ENCODE data around the gene BLOC1S3.

The BLOC1S3 gene

GRCh38 chr19:45160870-45161737 lies 17.5 kb upstream of the BLOC1S3 start, which contains the start of gene NKPD1:
Gene NKPD1, minus strand, starts transcription at chr19:45160982. Its CDS starts 832 bp downstream, at chr19:45160150.
- no peak for DNase-seq

DNA sequence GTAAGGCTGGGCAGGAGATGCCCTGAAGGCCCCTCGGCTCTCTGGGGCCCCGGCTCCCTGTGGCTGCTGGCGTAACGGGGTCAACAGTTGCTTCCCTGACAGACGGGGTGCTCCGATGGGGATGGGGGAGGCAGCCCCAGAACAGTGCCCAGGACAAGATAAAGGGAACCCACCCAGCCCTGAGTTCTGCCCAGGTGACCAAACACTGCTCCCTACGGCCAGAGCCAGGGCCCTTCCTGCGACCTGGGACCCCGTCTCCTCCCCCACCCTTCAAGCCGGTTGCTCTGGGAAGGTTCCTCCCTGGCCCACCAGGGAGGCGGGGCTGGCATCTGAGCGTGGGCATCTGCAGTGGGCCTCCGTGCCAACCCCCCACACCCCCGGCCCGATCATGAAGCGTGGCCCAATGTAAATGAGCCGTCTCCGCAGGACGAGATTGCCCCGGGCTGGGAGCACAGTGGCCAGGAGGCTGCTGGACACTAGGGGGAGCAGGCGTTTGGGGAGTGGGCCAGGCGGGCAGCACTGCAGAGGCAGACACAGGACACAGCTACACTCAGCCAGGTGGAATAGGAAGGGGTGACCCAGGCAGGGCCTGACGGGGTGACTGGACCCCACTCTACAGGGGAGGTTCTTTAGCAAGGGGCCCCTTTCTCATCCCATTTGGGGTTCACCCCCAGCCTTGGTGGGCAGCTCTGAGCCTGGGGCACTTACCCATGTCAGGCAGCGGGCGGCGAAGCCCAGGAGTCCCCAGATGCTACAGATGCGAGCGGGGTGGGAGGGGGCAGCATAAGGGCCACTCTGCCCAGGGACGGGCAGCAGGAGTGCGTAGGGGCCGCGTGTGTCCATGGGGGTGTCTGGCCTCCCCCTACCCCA lies 16.6 kb upstream of the BLOC1S3 start:
- DNase-seq: peak in 5 of 56 donors; percentile 4 to 32 (median 15)

DNA sequence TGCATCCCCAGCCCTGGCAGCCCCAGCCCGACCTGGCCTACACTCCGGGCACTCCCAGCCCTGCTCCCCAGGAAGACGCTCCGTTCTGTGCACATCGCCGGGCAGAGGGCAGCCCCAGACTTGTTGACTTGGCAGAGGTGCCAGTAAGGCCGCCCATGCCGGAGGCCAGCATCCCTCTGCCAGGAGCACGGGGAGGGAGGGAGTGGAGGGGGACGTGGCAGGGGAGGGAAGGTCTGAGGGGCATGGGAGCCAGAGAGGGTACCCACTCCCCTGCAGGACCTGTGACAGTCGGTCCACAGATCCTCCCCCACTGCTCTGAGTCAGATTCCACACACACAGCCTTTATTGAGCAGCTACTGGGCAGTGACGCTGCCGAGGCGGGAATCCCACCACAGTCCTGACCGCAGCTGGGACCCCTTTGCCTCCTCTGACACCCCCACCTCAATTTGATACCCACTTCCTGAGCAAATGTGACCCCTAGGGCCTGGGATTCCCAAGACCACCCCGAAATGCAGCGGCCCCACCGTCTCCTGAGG lies 15.9 kb upstream of the BLOC1S3 start:
- DNase-seq: no peak

DNA sequence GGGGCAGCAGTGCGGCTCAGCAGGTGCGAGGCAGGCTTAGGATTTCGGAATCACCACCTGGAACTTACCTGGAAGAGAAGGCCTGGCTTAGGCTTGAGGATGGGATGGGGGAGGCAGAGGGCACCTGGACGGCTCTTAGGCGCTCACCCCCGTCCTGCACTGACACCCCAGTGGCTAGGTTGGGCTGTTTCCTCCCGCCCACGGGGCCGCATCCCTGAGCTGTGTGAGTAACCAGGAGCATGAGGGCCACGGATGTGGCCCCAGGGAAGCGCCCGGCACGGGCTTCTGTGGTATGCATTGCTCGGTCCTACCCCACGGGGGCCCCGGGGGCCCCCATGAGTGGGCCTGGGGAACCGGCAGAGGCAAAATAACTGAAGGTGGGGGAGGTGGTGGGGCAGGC lies 15.4 kb upstream of the BLOC1S3 start:
- DNase-seq: no peak

DNA sequence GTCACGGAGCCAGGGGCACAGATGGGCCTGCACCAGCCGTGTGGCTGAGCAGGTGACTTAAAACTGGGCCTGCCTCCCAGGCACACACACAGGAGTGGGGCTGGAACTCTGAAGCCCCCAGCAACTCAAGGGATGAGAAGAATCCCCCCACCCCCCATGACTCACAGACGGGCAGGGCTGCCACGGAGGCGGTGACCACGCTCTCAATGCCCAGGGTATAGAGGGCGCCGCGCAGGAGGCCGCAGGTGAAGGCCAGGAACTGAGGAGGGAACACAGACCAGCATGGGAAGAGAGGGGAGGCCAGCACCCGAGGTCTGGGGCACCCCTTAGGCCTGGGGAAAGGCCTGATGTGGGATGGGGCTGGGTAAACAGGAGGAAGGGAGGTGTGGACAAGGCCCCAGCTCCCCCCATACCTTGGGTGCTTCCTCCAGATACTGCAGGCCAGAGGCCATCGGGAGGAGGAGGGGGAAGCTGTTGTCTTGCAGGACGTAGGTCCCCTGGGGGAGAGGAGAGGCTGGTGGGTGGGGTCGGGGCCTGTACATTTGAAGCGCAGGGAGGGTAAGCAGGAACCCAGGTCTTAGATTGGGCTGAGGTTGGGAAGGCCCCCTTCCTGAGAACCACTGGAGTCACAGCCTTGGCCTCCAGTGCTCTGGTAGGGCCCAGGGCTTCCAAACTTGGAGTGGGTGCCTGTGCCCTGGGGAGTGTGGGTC lies 14.7 kb upstream of the BLOC1S3 start:
- no peak for DNase-seq

GRCh38 chr19:45164577-45165335 lies 13.8 kb upstream of the BLOC1S3 start:
- DNase-seq: peak in 1 of 56 donors; percentile 18

- no peak for DNase-seq
Measured at GRCh38 chr19:45166723-45167252, 11.8 kb upstream of the BLOC1S3 start.

GRCh38 chr19:45168767-45169351 lies 9.7 kb upstream of the BLOC1S3 start:
- DNase-seq: no peak

DNA sequence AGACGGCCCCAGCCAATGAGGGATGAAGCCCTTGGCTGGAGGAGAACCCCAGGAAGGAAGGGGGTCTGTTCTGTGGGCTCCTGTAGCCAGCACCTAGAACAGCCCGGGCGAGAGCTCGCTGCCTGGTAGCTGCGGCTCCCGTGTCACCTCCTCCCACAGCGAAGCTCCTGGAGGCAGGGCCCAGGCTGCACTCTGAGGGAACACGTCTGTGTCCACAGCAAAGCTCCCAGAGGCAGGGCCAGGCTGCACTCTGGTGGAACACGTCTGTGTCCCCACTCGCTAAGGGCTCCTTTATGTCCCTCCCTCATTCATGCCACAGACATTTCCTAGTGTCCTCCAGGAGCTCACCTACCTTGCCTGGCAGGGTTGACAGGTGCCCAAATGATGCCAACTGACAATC lies 9.0 kb upstream of the BLOC1S3 start:
- DNase-seq: no peak

GRCh38 chr19:45170146-45171106 lies 8.2 kb upstream of the BLOC1S3 start:
- DNase-seq: no peak

DNA sequence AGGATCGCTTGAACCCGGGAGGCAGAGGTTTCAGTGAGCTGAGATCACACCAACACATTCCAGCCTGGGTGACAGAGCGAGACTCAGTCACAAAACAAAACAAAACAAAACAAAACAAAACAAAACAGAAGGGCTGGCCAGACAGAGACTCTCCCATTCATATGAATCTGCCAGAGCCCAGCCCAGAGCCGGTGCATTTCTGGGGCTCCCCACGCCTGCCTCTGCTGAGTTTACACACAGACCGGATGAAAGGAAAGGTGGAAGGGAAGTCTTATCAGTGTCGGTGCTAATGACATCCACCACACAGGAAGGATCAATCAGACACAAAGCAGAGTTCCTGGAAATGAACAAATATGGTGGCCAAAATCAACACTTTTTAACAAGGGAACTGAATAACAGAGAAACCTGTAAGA lies 7.4 kb upstream of the BLOC1S3 start:
- DNase-seq: no peak

GRCh38 chr19:45172173-45172572 lies 6.4 kb upstream of the BLOC1S3 start:
- DNase-seq: no peak

GRCh38 chr19:45172611-45173208 lies 5.9 kb upstream of the BLOC1S3 start:
- DNase-seq: no peak

- no peak for DNase-seq
Measured at GRCh38 chr19:45173816-45174215, 4.8 kb upstream of the BLOC1S3 start.

DNA sequence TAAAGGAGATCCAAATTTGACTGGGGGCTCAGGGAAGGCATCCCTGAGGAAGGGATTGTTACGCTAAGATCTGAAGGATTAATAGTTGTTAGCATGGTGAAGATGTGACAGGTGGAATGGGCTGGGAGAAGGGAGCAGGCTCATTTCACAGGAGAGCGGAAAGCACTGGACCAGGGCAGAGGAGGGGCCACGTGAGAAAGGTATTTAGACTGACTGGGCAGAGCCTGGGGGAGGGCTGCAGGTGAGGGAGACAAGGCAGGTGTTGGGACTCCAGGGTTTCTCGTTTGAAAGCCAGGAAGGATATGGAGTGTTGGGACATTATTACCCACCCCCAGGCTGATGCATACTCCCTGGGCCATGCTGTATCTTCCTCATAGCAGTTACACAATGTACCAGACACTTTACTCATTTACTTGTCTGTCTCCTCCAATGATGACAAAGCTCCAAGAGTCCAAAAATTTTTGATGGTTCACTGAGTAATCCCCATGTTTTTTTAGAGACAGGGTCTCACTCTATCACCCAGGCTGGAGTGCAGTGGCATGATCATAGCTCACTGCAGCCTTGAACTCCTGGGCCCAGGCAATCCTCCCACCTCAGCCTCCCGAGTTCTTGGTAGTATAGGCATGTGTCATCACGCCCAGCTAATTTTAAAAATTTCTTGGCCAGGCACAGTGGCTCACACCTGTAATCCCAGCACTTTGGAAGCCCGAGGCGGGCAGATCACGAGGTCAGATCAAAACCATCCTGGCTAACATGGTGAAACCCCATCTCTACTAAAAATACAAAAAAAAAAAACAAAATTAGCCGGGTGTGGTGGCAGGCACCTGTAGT lies 2.9 kb upstream of the BLOC1S3 start:
- DNase-seq: no peak

DNA sequence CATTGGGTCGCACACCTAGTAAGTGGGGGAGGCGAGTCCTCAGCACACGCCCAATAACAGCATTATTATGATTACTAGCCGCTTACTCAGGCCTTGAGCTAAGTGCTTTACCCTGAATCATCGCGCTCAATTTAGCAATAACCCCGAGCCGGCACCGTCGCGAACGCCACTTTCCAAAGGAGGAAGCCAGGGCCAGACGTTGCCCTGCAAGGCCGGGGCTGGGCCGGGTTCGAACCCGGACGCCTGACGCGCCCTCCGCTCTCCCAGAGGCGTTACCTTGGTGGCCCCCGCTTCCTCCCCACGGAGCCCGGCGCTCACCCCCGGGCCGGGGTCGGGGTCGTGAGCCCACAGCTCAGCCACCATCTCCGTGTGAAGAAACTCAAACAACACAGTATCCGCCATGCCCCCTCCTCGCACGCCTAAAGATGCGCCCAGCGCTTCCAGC lies 745 bp upstream of the BLOC1S3 start, which contains the start of gene TRAPPC6A:
TRAPPC6A (minus strand) TSS at position 421 of the 445 bp plus-strand sequence; CDS start at position 402, 19 bp downstream.
- no peak for DNase-seq

All from amygdala (tissue), 56 donors.